HL-60 (cell line): ENCODE data around the gene ZNF8.

Experiments used
- DNase-seq, 2 experiments: peaks; one replicate each; pipeline ENCODE4 v3.0.0-alpha.2; 2010 to 2020; ENCODE audit warnings: low read depth in 1 of 2, low spot score in 1 of 2
- H3K27ac ChIP-seq: fragments of 250-450 bp; sonication (Bioruptor Pico); replicated peaks from 2 replicates; pipeline ENCODE4 v1.5.1; 2020; ENCODE audit warnings: mild to moderate bottlenecking, moderate library complexity
- H3K27me3 ChIP-seq: fragments of 250-450 bp; sonication (Bioruptor Pico); 2 replicates; pipeline ENCODE4 v1.5.1; 2021; ENCODE audit warnings: mild to moderate bottlenecking, moderate library complexity; ENCODE audit not compliant: insufficient read depth, poor library complexity, severe bottlenecking
- H3K4me3 ChIP-seq: replicated peaks from 2 replicates; pipeline ENCODE4 v1.5.1; 2011; ENCODE audit warnings: mild to moderate bottlenecking, control low read depth, low read length; ENCODE audit not compliant: insufficient read depth
- CTCF ChIP-seq: IDR thresholded peaks from one replicate; pipeline ENCODE4 v1.5.1; 2011; ENCODE audit warnings: low read length, control low read depth, inconsistent platforms; ENCODE audit not compliant: insufficient read depth
- GABPA ChIP-seq: IDR thresholded peaks from 2 replicates; pipeline ENCODE4 v1.6.1; 2012; ENCODE audit warnings: low read depth
- POLR2AphosphoS5 ChIP-seq: IDR thresholded peaks from 2 replicates; pipeline ENCODE4 v1.6.1; 2012; ENCODE audit warnings: low read depth
- SPI1 ChIP-seq: IDR thresholded peaks from 2 replicates; pipeline ENCODE4 v1.6.1; 2012; ENCODE audit warnings: low read depth, mild to moderate bottlenecking, borderline replicate concordance
- TF ChIP-seq, protein P1 (sequence below): IDR thresholded peaks from 2 replicates; pipeline ENCODE4 v1.6.1; 2012; ENCODE audit warnings: low read depth; ENCODE audit not compliant: insufficient replicate concordance

The ZNF8 gene

GRCh38 chr19:58275564-58275963, 3.2 kb upstream of the ZNF8 start:
- H3K27ac ChIP-seq: no peak overlapping the region
- TF ChIP-seq GABPA: no peak
- TF ChIP-seq SPI1: no peak
- TF ChIP-seq, protein P1, sequence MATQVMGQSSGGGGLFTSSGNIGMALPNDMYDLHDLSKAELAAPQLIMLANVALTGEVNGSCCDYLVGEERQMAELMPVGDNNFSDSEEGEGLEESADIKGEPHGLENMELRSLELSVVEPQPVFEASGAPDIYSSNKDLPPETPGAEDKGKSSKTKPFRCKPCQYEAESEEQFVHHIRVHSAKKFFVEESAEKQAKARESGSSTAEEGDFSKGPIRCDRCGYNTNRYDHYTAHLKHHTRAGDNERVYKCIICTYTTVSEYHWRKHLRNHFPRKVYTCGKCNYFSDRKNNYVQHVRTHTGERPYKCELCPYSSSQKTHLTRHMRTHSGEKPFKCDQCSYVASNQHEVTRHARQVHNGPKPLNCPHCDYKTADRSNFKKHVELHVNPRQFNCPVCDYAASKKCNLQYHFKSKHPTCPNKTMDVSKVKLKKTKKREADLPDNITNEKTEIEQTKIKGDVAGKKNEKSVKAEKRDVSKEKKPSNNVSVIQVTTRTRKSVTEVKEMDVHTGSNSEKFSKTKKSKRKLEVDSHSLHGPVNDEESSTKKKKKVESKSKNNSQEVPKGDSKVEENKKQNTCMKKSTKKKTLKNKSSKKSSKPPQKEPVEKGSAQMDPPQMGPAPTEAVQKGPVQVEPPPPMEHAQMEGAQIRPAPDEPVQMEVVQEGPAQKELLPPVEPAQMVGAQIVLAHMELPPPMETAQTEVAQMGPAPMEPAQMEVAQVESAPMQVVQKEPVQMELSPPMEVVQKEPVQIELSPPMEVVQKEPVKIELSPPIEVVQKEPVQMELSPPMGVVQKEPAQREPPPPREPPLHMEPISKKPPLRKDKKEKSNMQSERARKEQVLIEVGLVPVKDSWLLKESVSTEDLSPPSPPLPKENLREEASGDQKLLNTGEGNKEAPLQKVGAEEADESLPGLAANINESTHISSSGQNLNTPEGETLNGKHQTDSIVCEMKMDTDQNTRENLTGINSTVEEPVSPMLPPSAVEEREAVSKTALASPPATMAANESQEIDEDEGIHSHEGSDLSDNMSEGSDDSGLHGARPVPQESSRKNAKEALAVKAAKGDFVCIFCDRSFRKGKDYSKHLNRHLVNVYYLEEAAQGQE: no peak
- TF ChIP-seq CTCF: no peak
- TF ChIP-seq POLR2AphosphoS5: no peak
- H3K27me3 ChIP-seq: no peaks in the 10 kb centered on the region
- H3K4me3 ChIP-seq: no peak overlapping the region
- DNase-seq: no peak

GRCh38 chr19:58277197-58277596, 1.6 kb upstream of the ZNF8 start:
- Histone ChIP-seq H3K27me3 (no peaks in the 10 kb centered on the region), H3K27ac (no peak overlapping the region), H3K4me3 (no peak overlapping the region)
- no peak for DNase-seq
- no peak for TF ChIP-seq CTCF
- TF ChIP-seq POLR2AphosphoS5: no peak
- TF ChIP-seq SPI1: no peak
- TF ChIP-seq, protein P1: no peak
- TF ChIP-seq GABPA: no peak

DNA sequence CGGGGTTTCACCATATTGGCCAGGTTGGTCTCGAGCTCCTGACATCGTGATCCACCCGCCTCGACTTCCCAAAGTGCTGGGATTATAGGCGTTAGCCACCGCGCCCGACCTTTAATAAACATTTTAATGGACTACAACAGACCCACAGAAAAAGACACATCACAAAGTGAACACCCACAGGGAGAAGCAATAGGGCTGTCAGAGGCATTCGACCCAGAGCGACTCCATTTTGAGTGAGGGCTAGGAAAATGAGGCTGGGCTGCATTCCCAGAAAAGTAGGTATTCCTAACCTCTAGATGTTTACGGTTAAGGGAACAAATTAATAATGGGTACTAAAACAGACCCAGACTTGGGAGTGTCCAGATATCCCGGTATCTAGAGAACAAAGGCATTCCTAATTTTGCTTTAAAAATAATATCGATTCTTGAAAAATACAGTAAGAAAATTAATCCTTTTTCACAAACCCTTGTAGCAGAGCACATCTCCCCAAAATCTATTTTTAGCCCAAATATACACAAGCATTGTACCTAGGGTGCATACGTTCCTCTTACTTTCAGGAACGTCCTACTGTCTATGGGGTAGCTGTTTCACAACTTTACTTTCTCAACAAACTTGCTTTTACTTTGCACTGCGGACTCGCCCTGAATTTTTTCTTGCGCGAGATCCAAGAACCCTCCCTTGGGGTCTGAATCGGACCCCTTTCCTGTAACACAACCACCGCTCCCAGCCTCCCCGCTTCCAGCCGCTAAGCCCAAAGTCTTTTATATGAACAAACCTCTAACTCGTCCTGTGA, 811 bp upstream of the ZNF8 start:
- Histone ChIP-seq H3K27me3 (no peaks in the 10 kb centered on the region), H3K4me3 (peak overlapping the region; percentile 82), H3K27ac (peak overlapping the region; percentile 94)
- TF ChIP-seq POLR2AphosphoS5 (no peak), SPI1 (no peak), GABPA (peak; percentile 32; the same call in 1 of the 2 replicates), CTCF (no peak)
- TF ChIP-seq, protein P1: no peak
- DNase-seq: no peak
